Osteoblast (primary cell): ENCODE data around the gene IFI27L2. TPM values are rescaled to one million over a fixed set of nuclear protein-coding genes. Genes with fewer than 3 reads are reported as not detected.

ENCODE experiments used
- DNase-seq: peaks from one replicate; pipeline ENCODE4 v3.0.0; 2011; ENCODE audit warnings: low spot score, mixed read lengths; ENCODE audit not compliant: insufficient read length; ENCODE audit errors: missing footprints
- H2AFZ ChIP-seq: 2 replicates; pipeline ENCODE4 v1.6.0; 2011; ENCODE audit warnings: mild to moderate bottlenecking, low read length
- H3K27ac ChIP-seq: 2 replicates; pipeline ENCODE4 v1.5.1; 2011; ENCODE audit warnings: mild to moderate bottlenecking, low read depth, low read length, moderate library complexity
- H3K27me3 ChIP-seq: 2 replicates; pipeline ENCODE4 v1.6.0; 2012; ENCODE audit warnings: mild to moderate bottlenecking, control low read depth, inconsistent platforms, low read length, moderate library complexity; ENCODE audit not compliant: insufficient read depth
- H3K36me3 ChIP-seq: 2 replicates; pipeline ENCODE4 v1.5.1; 2011; ENCODE audit warnings: mild to moderate bottlenecking, low read length, control low read depth, moderate library complexity; ENCODE audit not compliant: insufficient read depth
- H3K4me1 ChIP-seq: 2 replicates; pipeline ENCODE4 v1.5.1; 2011; ENCODE audit warnings: mild to moderate bottlenecking, low read length, control low read depth, moderate library complexity; ENCODE audit not compliant: insufficient read depth
- H3K4me2 ChIP-seq: 2 replicates; pipeline ENCODE4 v1.6.0; 2011; ENCODE audit warnings: mild to moderate bottlenecking, low read length; ENCODE audit not compliant: insufficient read depth
- H3K4me3 ChIP-seq: fragments of 200-600 bp; sonication (generic); 3 replicates; pipeline ENCODE4 v1.5.1; 2012; ENCODE audit warnings: mild to moderate bottlenecking, low read length, inconsistent platforms; ENCODE audit not compliant: insufficient read depth
- H3K79me2 ChIP-seq: 2 replicates; pipeline ENCODE4 v1.6.0; 2012; ENCODE audit warnings: mild to moderate bottlenecking, low read length, control low read depth, inconsistent platforms; ENCODE audit not compliant: insufficient read depth
- H3K9me3 ChIP-seq: 2 replicates; pipeline ENCODE4 v1.5.1; 2011; ENCODE audit warnings: low read depth, low read length, control low read depth
- H4K20me1 ChIP-seq: 2 replicates; pipeline ENCODE4 v1.6.0; 2012; ENCODE audit warnings: mild to moderate bottlenecking, low read length, control low read depth; ENCODE audit not compliant: insufficient read depth
- total RNA-seq: library from RNA; depleted of rRNA; stranded (reverse); fragments of >200 nt; gene quantifications from 2 replicates; pipeline ENCODE4 v1.2.3, GENCODE V29; 2012
- TF ChIP-seq, protein P1 (sequence below): IDR thresholded peaks from 2 replicates; pipeline ENCODE4 v1.5.1; 2011; ENCODE audit warnings: mild to moderate bottlenecking, low read depth, low read length, moderate library complexity; ENCODE audit errors: extremely low read depth

IFI27L2 gene
- total RNA-seq, 1 donor = 76.7 TPM

GRCh38 chr14:94135476-94135875, 6.1 kb upstream of the IFI27L2 start:
- TF ChIP-seq, protein P1, sequence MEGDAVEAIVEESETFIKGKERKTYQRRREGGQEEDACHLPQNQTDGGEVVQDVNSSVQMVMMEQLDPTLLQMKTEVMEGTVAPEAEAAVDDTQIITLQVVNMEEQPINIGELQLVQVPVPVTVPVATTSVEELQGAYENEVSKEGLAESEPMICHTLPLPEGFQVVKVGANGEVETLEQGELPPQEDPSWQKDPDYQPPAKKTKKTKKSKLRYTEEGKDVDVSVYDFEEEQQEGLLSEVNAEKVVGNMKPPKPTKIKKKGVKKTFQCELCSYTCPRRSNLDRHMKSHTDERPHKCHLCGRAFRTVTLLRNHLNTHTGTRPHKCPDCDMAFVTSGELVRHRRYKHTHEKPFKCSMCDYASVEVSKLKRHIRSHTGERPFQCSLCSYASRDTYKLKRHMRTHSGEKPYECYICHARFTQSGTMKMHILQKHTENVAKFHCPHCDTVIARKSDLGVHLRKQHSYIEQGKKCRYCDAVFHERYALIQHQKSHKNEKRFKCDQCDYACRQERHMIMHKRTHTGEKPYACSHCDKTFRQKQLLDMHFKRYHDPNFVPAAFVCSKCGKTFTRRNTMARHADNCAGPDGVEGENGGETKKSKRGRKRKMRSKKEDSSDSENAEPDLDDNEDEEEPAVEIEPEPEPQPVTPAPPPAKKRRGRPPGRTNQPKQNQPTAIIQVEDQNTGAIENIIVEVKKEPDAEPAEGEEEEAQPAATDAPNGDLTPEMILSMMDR = no peak
- Histone ChIP-seq H3K79me2 (no peaks in the 10 kb centered on the region), H3K9me3 (no peaks in the 10 kb centered on the region), H3K4me3 (no peak overlapping the region), H3K36me3 (no peaks in the 10 kb centered on the region), H3K27ac (no peak overlapping the region), H4K20me1 (no peaks in the 10 kb centered on the region), H2AFZ (no peak overlapping the region), H3K4me2 (no peak overlapping the region), H3K27me3 (peaks cover 7% of the 10 kb centered on the region), H3K4me1 (peaks cover 2% of the 10 kb centered on the region)
- no peak for DNase-seq

GRCh38 chr14:94132285-94132887, 3.0 kb upstream of the IFI27L2 start:
- Histone ChIP-seq H3K9me3 (no peaks in the 10 kb centered on the region), H3K4me2 (no peak overlapping the region), H3K79me2 (peaks cover 8% of the 10 kb centered on the region), H4K20me1 (no peaks in the 10 kb centered on the region), H3K4me3 (no peak overlapping the region), H2AFZ (no peak overlapping the region), H3K27ac (no peak overlapping the region), H3K27me3 (peaks cover 7% of the 10 kb centered on the region), H3K4me1 (peaks cover 16% of the 10 kb centered on the region), H3K36me3 (no peaks in the 10 kb centered on the region)
- DNase-seq = peak; percentile 82
- TF ChIP-seq, protein P1 = peak; percentile 86

GRCh38 chr14:94129758-94130414, 482 bp upstream of the IFI27L2 start:
- H3K27me3 ChIP-seq = peaks cover 7% of the 10 kb centered on the region
- H3K4me3 ChIP-seq = peak overlapping the region; percentile 75
- H3K4me2 ChIP-seq = peak overlapping the region; percentile 98
- peaks cover 14% of the 10 kb centered on the region for H3K4me1 ChIP-seq
- H3K36me3 ChIP-seq = peaks cover 5% of the 10 kb centered on the region
- H2AFZ ChIP-seq = peak overlapping the region; percentile 78
- no peaks in the 10 kb centered on the region for H3K9me3 ChIP-seq
- no peak overlapping the region for H3K27ac ChIP-seq
- TF ChIP-seq, protein P1 = no peak
- no peaks in the 10 kb centered on the region for H4K20me1 ChIP-seq
- peaks cover 8% of the 10 kb centered on the region for H3K79me2 ChIP-seq
- DNase-seq = no peak

DNA sequence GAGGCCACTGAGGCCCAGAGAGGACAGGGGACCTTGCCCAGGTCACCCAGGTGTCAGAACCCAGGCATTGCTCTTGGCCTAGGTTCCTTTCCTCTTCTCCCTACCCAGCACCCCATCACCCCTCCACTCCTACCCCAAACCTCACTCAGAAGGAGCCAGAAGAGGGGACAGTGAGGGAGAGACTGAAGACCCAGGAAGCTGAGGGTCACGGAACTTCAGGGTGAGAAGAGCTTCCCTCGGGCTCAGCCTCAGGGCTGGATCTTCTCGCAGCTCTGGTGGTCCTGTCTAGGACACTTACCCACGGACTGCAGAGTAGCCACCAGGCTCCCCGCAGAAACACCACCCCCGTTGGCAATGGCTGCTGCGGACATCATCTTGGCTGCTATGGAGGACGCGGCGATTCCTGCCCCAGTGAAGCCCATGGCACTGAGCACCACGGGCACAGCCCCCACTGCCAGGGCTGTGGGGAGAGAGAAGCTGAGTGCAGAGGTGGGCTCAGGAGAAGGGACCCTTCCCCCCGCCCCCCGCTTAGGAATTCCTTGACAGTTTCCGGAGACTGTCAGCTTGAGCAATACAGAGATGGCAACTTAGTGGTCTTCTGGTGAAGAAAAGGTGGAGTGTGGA, 1.1 kb downstream of the IFI27L2 start:
- no peaks in the 10 kb centered on the region for H4K20me1 ChIP-seq
- peak overlapping the region; percentile 87 for H2AFZ ChIP-seq
- H3K4me3 ChIP-seq = peak overlapping the region; percentile 75
- no peaks in the 10 kb centered on the region for H3K9me3 ChIP-seq
- H3K4me1 ChIP-seq = peaks cover 14% of the 10 kb centered on the region
- H3K4me2 ChIP-seq = peak overlapping the region; percentile 98
- TF ChIP-seq, protein P1 = no peak
- peak overlapping the region; percentile 49 for H3K27ac ChIP-seq
- peaks cover 8% of the 10 kb centered on the region for H3K79me2 ChIP-seq
- H3K36me3 ChIP-seq = peaks cover 5% of the 10 kb centered on the region
- no peak for DNase-seq
- no peaks in the 10 kb centered on the region for H3K27me3 ChIP-seq
